ENCODE measurements around the gene CD7. TPM values are rescaled to one million over a fixed set of nuclear protein-coding genes. Genes with fewer than 3 reads are reported as not detected.

CD7 gene
- total and polyA plus RNA-seq, 9 of the 15 experiments (the other 6 are each of a cell fraction or from before 2014, with no cell fraction given) = 0.21 to 0.35 TPM; not detected in 7

GRCh38 chr17:82320956-82321927 is 3.8 kb upstream of the CD7 start (continued):
- TF ChIP-seq RREB1 (CRISPR knock-in tag; IDR thresholded peaks at IDR 0.05) = no peak
- no peak for TF ChIP-seq ZNF79 (CRISPR knock-in tag; IDR thresholded peaks at IDR 0.05; ENCODE audit: low read depth)
- TF ChIP-seq CGGBP1 (CRISPR knock-in tag; IDR thresholded peaks at IDR 0.05) = no peak
- no peak for TF ChIP-seq DLX4 (CRISPR knock-in tag; IDR thresholded peaks at IDR 0.05)

Data from K562 (cell line).